Measurements from ENCODE around the gene PANK4. TPM values are rescaled to one million over a fixed set of nuclear protein-coding genes. Genes with fewer than 3 reads are reported as not detected.

PANK4 gene
- total RNA-seq, 1 donor from 2014 or later: 26.3 TPM

DNA sequence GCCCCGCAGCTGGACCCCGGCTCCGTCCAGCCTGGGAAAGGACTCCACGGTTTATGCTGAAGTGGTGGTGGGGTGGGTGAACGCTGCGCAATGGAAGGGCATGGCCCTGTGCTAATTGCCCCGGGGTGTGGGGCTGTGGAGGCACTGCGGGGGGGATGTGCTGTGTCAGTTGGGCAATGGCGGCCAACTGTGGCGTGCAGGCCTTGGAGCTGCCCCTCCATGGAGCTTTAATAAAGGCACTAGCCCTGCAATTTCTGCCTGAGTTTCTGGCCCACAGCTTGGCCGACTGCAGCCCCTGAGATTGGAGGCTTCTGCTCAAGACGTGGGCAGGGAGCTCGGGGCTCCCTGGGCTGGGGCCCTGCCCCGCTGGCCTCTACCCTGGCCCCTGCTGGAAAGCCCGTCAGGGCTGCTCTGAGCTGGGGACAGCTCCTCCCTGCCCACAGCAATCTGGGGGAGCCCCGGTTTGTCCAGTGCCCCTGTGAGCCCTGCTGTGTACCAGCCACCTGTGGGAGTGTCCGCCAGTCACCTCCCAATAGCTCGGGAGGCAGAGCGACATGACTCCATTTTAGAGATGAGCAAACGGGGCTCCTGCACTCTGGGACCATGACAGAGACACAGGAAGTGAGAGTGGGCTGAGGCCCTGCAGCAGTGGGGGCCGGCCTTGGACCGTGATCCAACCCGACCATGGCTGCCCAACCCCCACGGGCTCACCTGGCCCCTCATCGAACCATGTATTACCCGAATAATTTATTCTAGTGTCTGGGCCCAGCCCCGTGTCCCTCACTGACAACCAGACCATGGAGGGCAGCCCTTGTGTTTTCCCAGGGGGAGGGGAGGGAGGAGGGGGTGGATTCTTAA, 21.0 kb upstream of the PANK4 start:
- peak overlapping the region; percentile 62 for H3K9ac ChIP-seq (ENCODE audit: low read length)
- H3K27ac ChIP-seq (ENCODE audit: low read depth, low read length): no peak overlapping the region
- peak overlapping the region; percentile 85 for H3K4me2 ChIP-seq (ENCODE audit: low read length)
- H3K4me3 ChIP-seq (ENCODE audit: insufficient read depth, low read depth, low read length): no peak overlapping the region
- no peak for TF ChIP-seq EZH2 (IDR thresholded peaks at IDR 0.05; ENCODE audit: insufficient read depth, low read length)
- TF ChIP-seq, protein P1, sequence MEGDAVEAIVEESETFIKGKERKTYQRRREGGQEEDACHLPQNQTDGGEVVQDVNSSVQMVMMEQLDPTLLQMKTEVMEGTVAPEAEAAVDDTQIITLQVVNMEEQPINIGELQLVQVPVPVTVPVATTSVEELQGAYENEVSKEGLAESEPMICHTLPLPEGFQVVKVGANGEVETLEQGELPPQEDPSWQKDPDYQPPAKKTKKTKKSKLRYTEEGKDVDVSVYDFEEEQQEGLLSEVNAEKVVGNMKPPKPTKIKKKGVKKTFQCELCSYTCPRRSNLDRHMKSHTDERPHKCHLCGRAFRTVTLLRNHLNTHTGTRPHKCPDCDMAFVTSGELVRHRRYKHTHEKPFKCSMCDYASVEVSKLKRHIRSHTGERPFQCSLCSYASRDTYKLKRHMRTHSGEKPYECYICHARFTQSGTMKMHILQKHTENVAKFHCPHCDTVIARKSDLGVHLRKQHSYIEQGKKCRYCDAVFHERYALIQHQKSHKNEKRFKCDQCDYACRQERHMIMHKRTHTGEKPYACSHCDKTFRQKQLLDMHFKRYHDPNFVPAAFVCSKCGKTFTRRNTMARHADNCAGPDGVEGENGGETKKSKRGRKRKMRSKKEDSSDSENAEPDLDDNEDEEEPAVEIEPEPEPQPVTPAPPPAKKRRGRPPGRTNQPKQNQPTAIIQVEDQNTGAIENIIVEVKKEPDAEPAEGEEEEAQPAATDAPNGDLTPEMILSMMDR (IDR thresholded peaks at IDR 0.05; ENCODE audit: insufficient read depth, low read depth, low read length): no peak
- H3K4me1 ChIP-seq (ENCODE audit: insufficient read depth, low read length): peaks cover 35% of the 10 kb centered on the region
- Mint-ChIP-seq H3K4me3 (ENCODE audit: unreplicated experiment) (peak overlapping the region; percentile 76), H3K27ac (ENCODE audit: unreplicated experiment) (no peak overlapping the region), H3K4me1 (ENCODE audit: low read depth, unreplicated experiment) (no peaks in the 10 kb centered on the region), H3K9me3 (ENCODE audit: unreplicated experiment) (no peaks in the 10 kb centered on the region), H3K36me3 (ENCODE audit: low read depth, unreplicated experiment) (no peaks in the 10 kb centered on the region), H3K27me3 (ENCODE audit: low read depth, unreplicated experiment) (peaks cover 6% of the 10 kb centered on the region)
- FAIRE-seq (no peak), DNase-seq (ENCODE audit: low read depth) (no peak)
- no peaks in the 10 kb centered on the region for H3K79me2 ChIP-seq (ENCODE audit: insufficient read depth, low read length)
- H3K27me3 ChIP-seq (ENCODE audit: insufficient read depth, low read length): no peaks in the 10 kb centered on the region
- peak overlapping the region; percentile 61 for H2AFZ ChIP-seq (ENCODE audit: low read depth, low read length)
- no peaks in the 10 kb centered on the region for H3K36me3 ChIP-seq (ENCODE audit: insufficient read depth, low read length)
- H3K9me3 ChIP-seq (ENCODE audit: insufficient read depth, low read depth, low read length): no peaks in the 10 kb centered on the region
- H4K20me1 ChIP-seq (ENCODE audit: insufficient read depth, low read length): no peaks in the 10 kb centered on the region

DNA sequence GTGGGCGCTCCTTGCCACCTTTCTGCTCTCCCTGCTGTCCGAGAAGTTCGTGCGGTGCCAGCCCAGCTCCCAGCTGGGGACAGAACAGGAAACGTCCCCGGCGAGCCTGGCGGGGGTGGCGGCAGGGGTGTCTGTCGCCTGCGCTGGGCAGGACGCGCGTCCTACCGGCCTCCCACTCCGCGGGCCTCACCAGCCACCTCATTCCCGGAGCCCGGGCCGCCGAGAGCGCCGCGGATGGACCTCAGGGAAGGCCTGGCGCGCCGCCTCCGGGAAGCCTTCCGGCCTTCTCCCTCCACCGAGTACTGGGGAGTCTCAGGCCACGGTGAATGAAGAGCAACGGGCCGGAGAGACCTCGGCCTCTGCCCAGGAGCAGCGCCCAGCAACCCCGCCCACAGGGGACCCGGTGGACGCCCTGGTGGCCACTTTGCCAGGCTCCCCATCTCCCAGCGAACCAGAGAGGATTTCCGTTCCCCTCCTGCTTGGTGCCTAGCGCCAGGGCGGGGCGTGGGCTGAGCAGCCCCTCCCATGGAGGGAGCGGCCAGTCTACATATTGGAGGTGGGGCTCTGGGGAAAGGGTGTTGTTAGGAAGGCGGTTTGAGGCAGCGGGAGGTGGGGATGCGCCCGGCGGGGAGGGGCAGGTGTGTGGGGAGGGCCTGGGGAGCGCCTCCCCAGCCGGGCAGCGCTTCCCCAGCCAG, 20.3 kb upstream of the PANK4 start:
- peak; percentile 52 for DNase-seq (ENCODE audit: low read depth)
- peaks cover 35% of the 10 kb centered on the region for H3K4me1 ChIP-seq (ENCODE audit: insufficient read depth, low read length)
- H3K27me3 Mint-ChIP-seq (ENCODE audit: low read depth, unreplicated experiment): peaks cover 8% of the 10 kb centered on the region
- no peaks in the 10 kb centered on the region for H3K4me1 Mint-ChIP-seq (ENCODE audit: low read depth, unreplicated experiment)
- no peaks in the 10 kb centered on the region for H3K9me3 Mint-ChIP-seq (ENCODE audit: unreplicated experiment)
- peak overlapping the region; percentile 62 for H3K9ac ChIP-seq (ENCODE audit: low read length)
- peak overlapping the region; percentile 71 for H3K4me3 Mint-ChIP-seq (ENCODE audit: unreplicated experiment)
- H3K36me3 ChIP-seq (ENCODE audit: insufficient read depth, low read length): no peaks in the 10 kb centered on the region
- no peaks in the 10 kb centered on the region for H4K20me1 ChIP-seq (ENCODE audit: insufficient read depth, low read length)
- peak overlapping the region; percentile 85 for H3K4me2 ChIP-seq (ENCODE audit: low read length)
- no peaks in the 10 kb centered on the region for H3K27me3 ChIP-seq (ENCODE audit: insufficient read depth, low read length)
- no peaks in the 10 kb centered on the region for H3K79me2 ChIP-seq (ENCODE audit: insufficient read depth, low read length)
- H2AFZ ChIP-seq (ENCODE audit: low read depth, low read length): peak overlapping the region; percentile 61
- peak overlapping the region; percentile 6 for H3K27ac ChIP-seq (ENCODE audit: low read depth, low read length)
- no peak overlapping the region for H3K27ac Mint-ChIP-seq (ENCODE audit: unreplicated experiment)
- no peak for TF ChIP-seq EZH2 (IDR thresholded peaks at IDR 0.05; ENCODE audit: insufficient read depth, low read length)
- TF ChIP-seq, protein P1 (IDR thresholded peaks at IDR 0.05; ENCODE audit: insufficient read depth, low read depth, low read length): no peak
- FAIRE-seq: no peak
- H3K4me3 ChIP-seq (ENCODE audit: insufficient read depth, low read depth, low read length): peak overlapping the region; percentile 46
- H3K9me3 ChIP-seq (ENCODE audit: insufficient read depth, low read depth, low read length): no peaks in the 10 kb centered on the region
- H3K36me3 Mint-ChIP-seq (ENCODE audit: low read depth, unreplicated experiment): no peaks in the 10 kb centered on the region
